ENCODE results near the gene STXBP1. TPM values are rescaled to one million over a fixed set of nuclear protein-coding genes. Genes with fewer than 3 reads are reported as not detected.
A peak's percentile ranks its signal among the peaks of the same experiment; 100 is the strongest.

STXBP1 gene
- total RNA-seq, 2 donors from 2014 or later = 4.0 to 8.1 TPM

DNA sequence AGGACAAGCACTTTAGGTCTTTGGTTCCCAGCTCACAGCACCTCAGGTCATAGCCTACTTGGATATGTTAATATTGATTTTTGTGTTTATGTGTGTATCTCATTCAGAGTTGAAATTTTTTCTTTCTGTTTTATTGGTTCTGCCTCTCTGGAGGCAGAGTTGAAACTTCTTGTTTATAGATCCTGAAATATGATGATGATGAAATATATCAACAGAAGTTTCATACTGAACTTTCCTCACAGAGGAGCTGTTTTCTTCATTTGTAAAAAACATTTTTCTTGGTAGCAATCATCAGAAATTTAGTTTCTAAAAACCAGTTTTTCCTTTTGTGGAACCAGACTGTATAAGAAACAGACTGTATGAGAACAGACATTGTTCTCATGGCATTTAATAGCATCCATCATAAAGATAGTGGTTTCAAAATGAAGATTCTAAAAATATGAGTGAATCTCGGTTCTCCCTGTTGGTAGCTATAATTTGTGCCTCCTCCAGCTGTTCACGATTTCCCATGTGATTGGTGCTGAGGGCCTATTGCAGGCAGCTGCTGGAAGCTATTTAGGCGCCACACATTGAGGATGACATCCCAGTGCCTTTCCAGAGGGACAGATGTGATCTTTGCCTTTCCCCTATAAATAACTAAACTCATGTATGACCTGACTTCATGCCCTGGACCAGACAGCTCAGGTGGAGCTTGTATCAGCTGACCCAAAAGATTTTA lies 55.2 kb downstream of the STXBP1 start:
- Mint-ChIP-seq H3K9me3 (no peaks in the 10 kb centered on the region), H3K4me1 (ENCODE audit: low read depth in 2 of 2) (no peaks in the 10 kb centered on the region), H3K27me3 (no peaks in the 10 kb centered on the region), H3K4me3 (no peak overlapping the region), H3K36me3 (no peaks in the 10 kb centered on the region), H3K27ac (no peak overlapping the region)
- ATAC-seq (no peak), DNase-seq (ENCODE audit: low spot score) (no peak)

- ATAC-seq = peak in 1 of 2 donors; percentile 24
- Mint-ChIP-seq H3K9me3 (no peaks in the 10 kb centered on the region), H3K36me3 (no peaks in the 10 kb centered on the region), H3K27ac (no peak overlapping the region), H3K27me3 (no peaks in the 10 kb centered on the region), H3K4me3 (no peak overlapping the region), H3K4me1 (ENCODE audit: low read depth in 2 of 2) (no peaks in the 10 kb centered on the region)
- DNase-seq (ENCODE audit: low spot score) = no peak
These were observed 55.8 kb downstream of the STXBP1 start for GRCh38 chr9:127667906-127668305.

DNA sequence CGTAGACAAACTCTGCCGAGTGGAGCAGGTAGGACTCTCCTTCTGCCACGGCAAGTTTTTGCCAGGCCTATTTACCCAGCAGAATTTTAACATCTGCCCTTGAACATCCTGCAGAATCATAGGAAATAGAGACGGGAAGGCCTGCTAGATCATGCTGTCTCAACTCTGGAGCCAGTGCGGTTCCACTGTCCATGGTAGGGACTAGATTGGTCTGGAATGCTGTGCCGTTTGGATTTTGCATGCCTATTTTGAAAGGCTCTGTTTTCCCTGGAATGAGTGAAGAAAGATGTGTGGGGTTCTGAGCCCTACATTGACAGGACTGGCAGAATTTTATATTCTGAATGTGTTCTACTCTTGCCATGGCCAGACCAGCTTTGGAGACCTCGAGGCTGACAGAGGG lies 61.2 kb downstream of the STXBP1 start:
- Mint-ChIP-seq H3K4me1 (ENCODE audit: low read depth in 2 of 2) (no peaks in the 10 kb centered on the region), H3K4me3 (no peak overlapping the region), H3K27ac (no peak overlapping the region), H3K9me3 (no peaks in the 10 kb centered on the region), H3K27me3 (no peaks in the 10 kb centered on the region), H3K36me3 (no peaks in the 10 kb centered on the region)
- ATAC-seq (no peak), DNase-seq (ENCODE audit: low spot score) (peak; percentile 55)

DNA sequence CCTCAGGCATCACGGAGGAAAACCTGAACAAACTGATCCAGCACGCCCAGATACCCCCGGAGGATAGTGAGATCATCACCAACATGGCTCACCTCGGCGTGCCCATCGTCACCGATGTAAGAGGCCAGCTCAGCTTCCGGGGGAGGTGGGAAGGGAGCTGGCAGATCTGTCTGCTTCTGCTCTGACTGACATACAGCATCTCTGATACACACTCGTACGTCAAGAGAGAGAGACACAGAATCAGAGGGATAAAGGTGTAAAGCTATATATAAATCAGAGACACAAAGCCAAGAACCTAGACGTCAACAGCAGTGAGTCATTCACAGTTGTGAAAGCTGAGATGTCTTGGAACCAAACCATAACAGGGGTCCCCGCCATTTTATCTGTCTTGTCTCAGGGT lies 64.6 kb downstream of the STXBP1 start:
- no peak overlapping the region for H3K4me3 Mint-ChIP-seq
- no peaks in the 10 kb centered on the region for H3K27me3 Mint-ChIP-seq
- H3K9me3 Mint-ChIP-seq = no peaks in the 10 kb centered on the region
- no peaks in the 10 kb centered on the region for H3K4me1 Mint-ChIP-seq (ENCODE audit: low read depth in 2 of 2)
- H3K36me3 Mint-ChIP-seq = no peaks in the 10 kb centered on the region
- ATAC-seq = peak in 1 of 2 donors; percentile 29
- no peak overlapping the region for H3K27ac Mint-ChIP-seq
- no peak for DNase-seq (ENCODE audit: low spot score)

DNA sequence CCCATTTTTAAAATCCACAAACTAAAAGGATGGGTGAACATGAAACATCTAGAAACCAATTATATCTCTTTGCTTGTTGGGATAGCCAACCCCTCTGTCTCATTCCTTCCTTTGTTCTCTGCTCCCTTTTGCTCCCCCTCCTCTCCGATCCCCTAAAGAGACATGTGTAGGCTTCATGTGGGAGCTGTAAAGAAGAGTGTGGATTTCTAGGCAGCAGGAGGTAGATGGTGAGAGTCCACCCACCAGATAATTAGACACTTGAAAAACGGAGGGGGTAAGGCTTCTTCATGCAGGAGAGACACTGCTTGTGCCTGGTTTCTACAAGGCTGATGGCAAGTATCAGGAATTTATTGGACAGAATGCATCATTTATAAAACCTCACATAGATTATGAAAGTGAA lies 67.4 kb downstream of the STXBP1 start:
- no peaks in the 10 kb centered on the region for H3K4me1 Mint-ChIP-seq (ENCODE audit: low read depth in 2 of 2)
- ATAC-seq (no peak), DNase-seq (ENCODE audit: low spot score) (no peak)
- no peaks in the 10 kb centered on the region for H3K27me3 Mint-ChIP-seq
- H3K9me3 Mint-ChIP-seq = no peaks in the 10 kb centered on the region
- H3K4me3 Mint-ChIP-seq = no peak overlapping the region
- H3K27ac Mint-ChIP-seq = no peak overlapping the region
- H3K36me3 Mint-ChIP-seq = no peaks in the 10 kb centered on the region

DNA sequence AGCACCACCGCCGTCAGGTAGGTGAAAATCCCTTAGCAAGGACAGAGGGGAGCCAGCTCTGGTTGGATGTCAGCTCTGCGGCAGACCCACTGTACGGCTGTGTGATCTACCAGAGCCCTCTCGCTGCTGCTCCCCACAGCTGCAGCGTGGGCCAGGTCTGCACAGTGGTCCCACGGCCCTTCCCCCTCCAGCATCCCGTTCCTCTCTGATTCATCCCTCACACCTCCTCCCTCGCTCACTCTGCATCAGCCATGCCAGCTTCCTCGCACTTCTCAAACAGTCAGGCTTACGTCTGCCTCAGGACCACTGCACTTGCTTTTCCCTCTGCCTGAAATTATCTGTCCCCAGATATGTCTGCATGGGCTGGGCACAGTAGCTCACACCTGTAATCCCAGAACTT lies 68.1 kb downstream of the STXBP1 start:
- Mint-ChIP-seq H3K36me3 (no peaks in the 10 kb centered on the region), H3K27me3 (no peaks in the 10 kb centered on the region), H3K27ac (no peak overlapping the region), H3K4me1 (ENCODE audit: low read depth in 2 of 2) (no peaks in the 10 kb centered on the region), H3K4me3 (no peak overlapping the region), H3K9me3 (no peaks in the 10 kb centered on the region)
- ATAC-seq = no peak
- DNase-seq (ENCODE audit: low spot score) = peak; percentile 35

DNA sequence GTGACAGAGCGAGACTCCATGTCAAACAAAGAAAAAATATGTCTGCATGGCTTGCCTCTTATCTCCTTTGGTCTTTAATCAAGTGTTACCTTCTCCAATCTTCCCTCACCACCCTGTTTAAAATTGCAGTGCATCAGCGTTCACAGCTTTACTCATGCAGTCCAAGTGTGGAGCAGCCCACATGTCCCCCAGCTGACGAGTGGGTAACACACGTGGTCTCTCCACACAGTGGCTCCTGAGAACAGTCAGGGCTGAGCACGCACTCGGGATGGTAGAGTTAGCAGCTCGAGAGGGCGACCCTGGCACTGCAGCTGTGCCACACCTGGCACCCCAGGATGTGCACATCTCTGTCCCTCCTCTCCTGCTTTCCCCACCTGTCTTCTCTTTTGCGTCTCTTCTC lies 68.8 kb downstream of the STXBP1 start:
- Mint-ChIP-seq H3K4me3 (no peak overlapping the region), H3K9me3 (no peaks in the 10 kb centered on the region), H3K27me3 (no peaks in the 10 kb centered on the region), H3K27ac (no peak overlapping the region), H3K4me1 (ENCODE audit: low read depth in 2 of 2) (no peaks in the 10 kb centered on the region), H3K36me3 (no peaks in the 10 kb centered on the region)
- ATAC-seq (no peak), DNase-seq (ENCODE audit: low spot score) (peak; percentile 23)

GRCh38 chr9:127682351-127683136 lies 70.5 kb downstream of the STXBP1 start:
- ATAC-seq (no peak), DNase-seq (ENCODE audit: low spot score) (no peak)
- H3K27ac Mint-ChIP-seq = no peak overlapping the region
- H3K9me3 Mint-ChIP-seq = no peaks in the 10 kb centered on the region
- no peak overlapping the region for H3K4me3 Mint-ChIP-seq
- no peaks in the 10 kb centered on the region for H3K4me1 Mint-ChIP-seq (ENCODE audit: low read depth in 2 of 2)
- H3K36me3 Mint-ChIP-seq = no peaks in the 10 kb centered on the region
- no peaks in the 10 kb centered on the region for H3K27me3 Mint-ChIP-seq

- ATAC-seq = no peak
- H3K36me3 Mint-ChIP-seq = no peaks in the 10 kb centered on the region
- no peaks in the 10 kb centered on the region for H3K27me3 Mint-ChIP-seq
- no peaks in the 10 kb centered on the region for H3K9me3 Mint-ChIP-seq
- no peak overlapping the region for H3K27ac Mint-ChIP-seq
- peak; percentile 47 for DNase-seq (ENCODE audit: low spot score)
- no peak overlapping the region for H3K4me3 Mint-ChIP-seq
- H3K4me1 Mint-ChIP-seq (ENCODE audit: low read depth in 2 of 2) = no peaks in the 10 kb centered on the region
These were observed 71.6 kb downstream of the STXBP1 start for GRCh38 chr9:127683723-127684122.

DNA sequence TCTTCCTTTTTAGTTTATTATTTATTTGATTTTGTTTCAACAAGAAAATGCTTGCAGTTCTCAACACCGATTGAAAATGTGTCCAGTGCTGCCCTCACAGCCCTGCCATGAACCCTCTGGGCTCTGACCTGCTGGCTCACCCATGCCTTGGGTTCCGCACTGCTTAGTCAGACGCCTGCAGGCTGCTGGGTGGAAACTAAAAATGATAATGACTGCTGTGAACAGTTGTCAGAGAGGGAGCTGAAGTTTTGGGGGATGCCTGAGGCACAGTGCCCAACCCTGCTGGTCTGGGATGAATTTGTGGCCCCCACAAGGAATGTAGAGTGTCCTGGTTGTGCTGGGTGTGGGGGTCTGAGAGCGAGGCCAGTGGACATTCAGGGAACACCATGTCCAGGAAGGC lies 72.5 kb downstream of the STXBP1 start:
- Mint-ChIP-seq H3K4me3 (no peak overlapping the region), H3K27ac (no peak overlapping the region), H3K27me3 (no peaks in the 10 kb centered on the region), H3K4me1 (ENCODE audit: low read depth in 2 of 2) (no peaks in the 10 kb centered on the region), H3K9me3 (no peaks in the 10 kb centered on the region), H3K36me3 (no peaks in the 10 kb centered on the region)
- DNase-seq (ENCODE audit: low spot score) (no peak), ATAC-seq (no peak)

DNA sequence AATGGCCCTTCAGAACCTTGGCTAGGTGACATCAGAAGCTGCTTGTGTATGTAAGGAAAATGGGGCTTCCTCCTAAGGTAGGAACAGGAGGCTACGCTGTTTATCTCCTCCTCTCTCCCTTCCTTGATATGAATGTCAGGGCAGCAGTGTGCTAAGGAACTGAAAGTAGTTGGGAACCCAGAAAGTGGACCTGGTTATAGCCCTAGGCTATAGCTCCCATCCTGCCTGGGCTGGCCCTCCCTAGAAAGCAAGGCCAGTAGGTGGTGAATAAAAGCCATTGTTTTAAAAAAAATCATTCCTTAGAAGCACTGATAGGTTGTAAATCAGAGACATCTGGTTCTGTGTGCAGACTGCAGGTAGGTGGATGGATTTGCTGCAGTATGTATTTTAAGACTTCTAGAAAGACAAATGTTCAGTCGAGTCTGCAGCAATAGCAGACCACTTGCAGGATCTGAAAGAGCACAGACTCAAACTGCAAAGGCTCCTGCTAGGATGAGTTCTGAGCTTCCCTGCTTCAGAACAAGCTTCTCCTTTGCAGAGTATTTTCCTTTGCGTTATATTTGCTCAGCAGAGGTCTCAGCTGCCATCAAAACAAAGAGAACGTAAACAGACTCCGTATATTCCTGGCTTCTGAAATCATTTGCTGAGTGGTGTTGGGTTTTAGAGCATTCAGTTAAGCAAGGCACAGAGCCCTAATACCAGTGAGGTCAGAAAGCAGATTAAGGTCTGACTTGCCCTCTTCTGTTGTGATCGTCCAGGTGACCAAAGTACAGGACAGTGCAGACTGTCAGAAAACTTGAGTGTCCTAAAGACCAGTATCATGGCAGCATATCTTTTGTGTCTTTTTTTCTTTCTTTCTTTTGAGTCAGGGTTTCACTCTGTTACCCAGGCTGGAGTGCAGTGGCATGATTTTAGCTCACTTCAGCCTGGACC lies 74.7 kb downstream of the STXBP1 start:
- Mint-ChIP-seq H3K4me1 (ENCODE audit: low read depth in 2 of 2) (no peaks in the 10 kb centered on the region), H3K27me3 (no peaks in the 10 kb centered on the region), H3K4me3 (no peak overlapping the region), H3K9me3 (no peaks in the 10 kb centered on the region), H3K27ac (no peak overlapping the region), H3K36me3 (no peaks in the 10 kb centered on the region)
- no peak for ATAC-seq
- peak; percentile 44 for DNase-seq (ENCODE audit: low spot score)

- H3K4me1 Mint-ChIP-seq (ENCODE audit: low read depth in 2 of 2) = no peaks in the 10 kb centered on the region
- ATAC-seq (no peak), DNase-seq (ENCODE audit: low spot score) (no peak)
- no peak overlapping the region for H3K4me3 Mint-ChIP-seq
- no peaks in the 10 kb centered on the region for H3K36me3 Mint-ChIP-seq
- H3K9me3 Mint-ChIP-seq = no peaks in the 10 kb centered on the region
- H3K27ac Mint-ChIP-seq = no peak overlapping the region
- H3K27me3 Mint-ChIP-seq = no peaks in the 10 kb centered on the region
These were observed 77.4 kb downstream of the STXBP1 start for GRCh38 chr9:127689329-127690000.

- Mint-ChIP-seq H3K4me1 (ENCODE audit: low read depth in 2 of 2) (no peaks in the 10 kb centered on the region), H3K36me3 (no peaks in the 10 kb centered on the region), H3K27me3 (no peaks in the 10 kb centered on the region), H3K4me3 (no peak overlapping the region), H3K27ac (no peak overlapping the region), H3K9me3 (no peaks in the 10 kb centered on the region)
- DNase-seq (ENCODE audit: low spot score) = no peak
- no peak for ATAC-seq
These were observed 78.7 kb downstream of the STXBP1 start for GRCh38 chr9:127690735-127691134.

Data from natural killer cell treated with Interleukin-12 subunit alpha and Interleukin-12 subunit beta and Interleukin-15 and Interleukin-18, amount 100 ng/mL, for 72 hours (primary cell).